ENCODE results near the gene CAMTA1. TPM values are rescaled to one million over a fixed set of nuclear protein-coding genes. Genes with fewer than 3 reads are reported as not detected.
A peak's percentile ranks its signal among the peaks of the same experiment; 100 is the strongest.
"Not testable (repeated sequence)": the region's sequence is repeated elsewhere in the genome, so short reads cannot be mapped to it uniquely, and the experiment has no call there.

The CAMTA1 gene
- total RNA-seq, 1 donor from 2014 or later: 115 TPM

DNA sequence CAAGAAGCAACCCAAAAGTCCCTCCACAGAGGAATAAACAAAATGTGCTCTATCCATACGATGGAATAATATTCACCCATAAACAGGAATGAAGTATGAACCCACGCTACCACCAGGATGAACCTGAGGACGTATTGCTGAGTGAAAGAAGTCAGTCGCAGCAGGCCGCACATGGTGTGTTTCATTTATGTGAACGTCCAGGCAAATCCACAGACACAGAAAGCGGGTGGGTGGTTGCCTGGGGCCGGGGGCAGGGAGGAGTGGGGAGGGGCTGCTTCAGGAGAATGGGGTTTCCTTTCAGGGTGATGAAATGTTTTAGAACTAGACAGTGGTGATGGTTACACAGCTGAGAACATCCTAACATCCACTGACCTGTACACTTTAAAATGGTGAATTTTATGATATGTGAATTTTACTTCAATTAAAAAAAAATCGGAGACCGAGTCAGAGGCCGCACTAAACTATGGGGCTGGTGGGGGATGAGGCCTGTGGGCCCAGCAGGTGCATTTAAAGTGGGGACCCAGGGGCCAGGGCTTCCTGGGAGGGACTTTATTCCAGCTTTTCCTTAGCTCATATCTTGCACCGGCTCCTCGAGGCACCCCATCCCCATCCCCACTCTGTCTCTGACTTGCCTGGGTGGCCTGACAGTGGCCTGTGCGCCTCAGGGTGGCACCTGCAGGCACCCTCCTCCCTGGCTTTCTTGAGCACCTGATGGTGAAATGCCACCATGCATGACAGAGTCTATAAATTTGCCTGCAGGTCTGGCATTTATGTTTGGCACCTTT, 593.3 kb downstream of the CAMTA1 start:
- DNase-seq: no peak

DNA sequence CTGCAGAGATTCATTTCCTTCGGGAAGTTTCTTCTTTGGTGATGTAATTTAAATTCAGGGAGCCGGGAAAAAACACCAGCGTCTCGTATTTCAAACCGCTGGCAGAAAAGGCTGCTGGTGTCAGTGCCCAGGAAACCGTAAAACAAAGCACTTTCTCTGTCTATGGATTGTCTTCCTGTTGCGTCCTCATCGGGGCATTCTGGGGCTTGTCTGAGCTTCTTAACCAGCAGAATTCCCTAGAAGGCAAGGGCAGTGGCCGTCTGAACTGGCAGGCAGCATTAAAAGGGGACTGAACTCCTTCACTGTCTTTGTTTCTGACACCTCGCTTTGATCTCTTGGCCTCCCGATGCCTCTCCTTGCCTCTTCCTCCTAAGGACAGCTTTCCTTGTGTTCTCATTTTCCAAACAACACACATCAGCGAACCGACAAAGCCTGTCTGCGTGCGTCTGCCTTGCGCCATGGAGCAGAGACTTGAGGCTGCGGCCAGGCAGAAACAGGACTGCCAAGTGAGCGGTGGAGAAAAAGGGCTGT, 594.3 kb downstream of the CAMTA1 start:
- no peak for DNase-seq

DNA sequence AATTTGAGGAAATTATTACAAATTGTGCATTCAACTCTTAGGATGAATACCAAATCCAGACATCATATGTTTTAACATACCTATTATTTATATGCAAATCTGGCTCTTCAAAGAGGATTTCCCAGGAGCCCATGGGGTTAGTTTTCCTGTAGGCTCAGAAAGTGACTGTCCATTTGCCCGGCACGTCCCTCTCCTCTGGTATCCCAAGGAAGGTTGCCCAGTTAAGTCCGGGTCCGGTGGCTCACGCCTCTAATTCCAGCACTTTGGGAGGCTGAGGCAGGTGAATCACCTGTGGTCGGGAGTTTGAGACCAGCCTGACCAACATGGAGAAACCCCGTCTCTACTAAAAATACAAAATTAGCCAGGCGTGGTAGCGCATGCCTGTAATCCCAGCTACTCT, 594.8 kb downstream of the CAMTA1 start:
- not testable (repeated sequence) for DNase-seq

DNA sequence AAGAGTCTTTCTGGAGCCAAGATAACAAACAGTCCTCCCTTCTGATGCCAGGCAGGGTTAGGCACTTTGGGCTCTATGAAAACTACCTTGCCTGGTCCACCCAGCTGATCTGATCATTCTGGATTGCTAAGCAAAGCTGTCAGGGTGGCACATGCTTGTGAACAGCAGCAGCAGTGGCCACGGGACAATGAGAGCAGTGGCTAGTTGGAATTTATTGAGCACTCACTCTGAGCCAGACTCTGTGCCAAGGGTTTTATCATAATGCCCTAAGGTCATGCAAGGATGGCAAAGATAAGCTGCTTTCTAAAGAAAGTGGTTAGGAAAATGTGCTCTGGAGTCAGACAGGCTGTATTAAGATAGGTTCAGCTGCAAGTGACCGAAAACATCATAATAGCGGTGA, 595.5 kb downstream of the CAMTA1 start:
- DNase-seq: no peak

DNA sequence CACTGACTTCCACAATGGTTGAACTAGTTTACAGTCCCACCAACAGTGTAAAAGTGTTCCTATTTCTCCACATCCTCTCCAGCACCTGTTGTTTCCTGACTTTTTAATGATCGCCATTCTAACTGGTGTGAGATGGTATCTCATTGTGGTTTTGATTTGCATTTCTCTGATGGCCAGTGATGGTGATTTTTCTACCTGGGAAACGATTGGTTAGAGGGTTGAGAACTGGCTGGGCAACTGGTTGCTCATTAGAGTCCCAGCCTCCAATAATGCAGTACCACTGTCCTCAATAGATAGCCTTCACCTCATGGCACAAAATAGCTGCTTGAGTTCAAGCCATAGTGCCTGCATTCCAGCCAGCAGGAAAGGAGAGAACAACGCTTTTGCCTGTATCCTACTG, 596.5 kb downstream of the CAMTA1 start:
- DNase-seq: not testable (repeated sequence)

DNA sequence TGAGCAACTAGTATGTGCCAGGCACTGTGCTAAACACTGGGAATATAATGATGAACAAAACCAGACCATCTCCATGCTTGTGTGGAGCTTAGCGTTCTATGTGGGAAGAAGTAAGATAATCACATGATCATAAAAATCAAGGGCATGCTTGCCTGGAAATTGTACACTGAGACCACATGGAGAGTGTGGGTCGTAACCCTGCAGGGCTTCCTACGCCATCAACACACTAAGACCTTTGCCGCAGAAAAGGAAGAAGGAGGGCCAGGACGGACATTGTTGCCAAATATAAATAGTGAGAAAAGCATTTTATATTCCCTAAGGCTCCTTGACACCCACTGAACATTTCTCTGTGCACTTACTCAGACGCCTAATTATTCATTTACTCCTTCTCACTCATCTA, 597.7 kb downstream of the CAMTA1 start:
- no peak for DNase-seq

DNA sequence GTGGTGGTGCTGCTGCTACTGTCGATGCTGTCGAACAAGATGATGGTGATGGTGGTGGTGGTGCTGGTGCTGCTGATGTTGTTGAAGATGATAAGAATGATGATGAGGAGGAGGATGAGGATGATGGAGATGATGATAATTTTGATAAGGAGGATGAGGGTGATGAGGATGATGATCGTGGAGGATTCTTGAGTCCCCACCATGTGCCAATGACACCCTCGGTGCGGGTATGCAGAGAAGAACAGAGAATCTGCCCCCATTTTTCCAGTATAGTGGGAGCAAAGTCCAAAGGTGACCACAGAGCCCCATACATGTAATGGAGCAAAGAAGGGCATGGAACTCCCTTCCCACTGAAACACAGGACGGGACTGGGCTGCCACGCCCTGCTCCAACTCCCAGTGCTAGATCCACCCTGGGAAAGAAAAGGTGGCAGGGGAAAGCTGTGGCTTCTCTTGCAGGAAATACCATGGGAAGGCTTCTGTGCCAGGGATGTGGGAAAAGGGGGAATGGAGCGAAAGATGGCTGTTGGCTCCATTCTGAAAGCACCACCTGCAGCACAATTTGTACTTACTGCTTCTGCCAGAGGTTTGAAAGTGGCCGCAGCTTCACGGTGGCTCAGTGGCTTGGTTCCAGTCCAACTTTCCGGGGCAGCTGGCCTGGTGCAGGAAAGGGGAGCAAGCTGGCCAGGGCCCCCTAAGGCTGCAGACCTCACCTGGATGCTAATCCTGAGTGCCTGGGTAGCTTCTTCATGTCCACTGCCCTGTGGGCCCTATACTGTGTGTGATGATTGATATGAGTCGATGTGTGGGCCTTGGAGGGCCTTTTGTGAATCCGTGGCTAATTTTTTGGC, 598.6 kb downstream of the CAMTA1 start:
- DNase-seq: no peak

DNA sequence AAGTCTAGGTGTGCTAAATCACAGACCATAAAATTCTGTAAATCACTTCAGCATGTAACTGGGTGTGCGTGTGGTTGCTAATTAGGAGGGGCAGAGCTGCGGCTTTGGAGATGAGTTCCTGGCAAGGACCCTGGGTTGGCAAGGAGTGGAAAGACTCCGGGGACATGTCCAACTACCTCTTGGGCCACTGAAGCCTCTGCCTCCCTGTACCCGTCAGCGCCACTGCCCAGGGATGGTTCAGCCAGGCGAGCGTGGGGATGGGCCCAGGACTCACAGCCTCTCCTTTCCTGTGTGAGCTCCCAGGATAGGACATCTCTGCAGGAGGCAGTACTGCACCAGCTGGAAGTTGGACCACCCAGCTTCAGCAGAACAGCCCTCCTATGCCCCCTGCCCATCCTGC, 599.4 kb downstream of the CAMTA1 start:
- DNase-seq: no peak

DNA sequence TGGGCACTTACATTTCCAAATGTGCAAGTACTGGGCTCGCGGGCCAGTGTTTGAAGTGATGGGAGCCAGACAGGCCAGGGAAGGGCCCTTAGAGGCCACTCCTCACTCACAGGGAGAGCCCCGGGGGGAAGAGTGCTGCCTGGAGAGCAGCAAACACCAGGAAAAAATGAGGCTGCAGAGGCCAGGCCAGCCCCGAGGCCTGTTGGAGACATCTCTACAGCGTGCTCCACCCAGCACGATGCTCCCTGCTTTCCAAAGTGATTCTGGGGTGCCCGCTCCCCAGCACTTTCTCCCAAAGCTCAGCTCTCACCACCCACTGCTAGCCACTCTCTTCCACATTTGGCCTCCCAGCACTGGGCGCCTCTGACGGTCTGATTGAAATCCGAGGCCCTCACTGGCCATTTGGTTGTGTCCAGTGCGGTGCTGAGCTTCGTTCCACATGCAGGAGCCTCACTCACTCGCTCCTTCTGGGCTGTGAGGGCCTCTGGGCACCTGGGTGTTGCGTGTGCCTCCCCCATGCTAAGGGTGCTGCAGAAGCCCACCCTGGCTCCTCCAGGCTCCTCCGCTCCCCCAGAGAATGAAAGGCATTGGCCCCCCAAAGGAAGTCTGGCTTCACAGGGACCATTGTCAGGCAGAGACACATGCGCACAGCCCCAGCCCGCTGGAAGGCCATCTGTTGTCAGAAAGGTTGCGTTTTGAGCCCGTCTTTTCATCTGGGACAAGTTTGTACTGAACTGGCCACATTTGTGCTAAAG, 600.4 kb downstream of the CAMTA1 start:
- no peak for DNase-seq

DNA sequence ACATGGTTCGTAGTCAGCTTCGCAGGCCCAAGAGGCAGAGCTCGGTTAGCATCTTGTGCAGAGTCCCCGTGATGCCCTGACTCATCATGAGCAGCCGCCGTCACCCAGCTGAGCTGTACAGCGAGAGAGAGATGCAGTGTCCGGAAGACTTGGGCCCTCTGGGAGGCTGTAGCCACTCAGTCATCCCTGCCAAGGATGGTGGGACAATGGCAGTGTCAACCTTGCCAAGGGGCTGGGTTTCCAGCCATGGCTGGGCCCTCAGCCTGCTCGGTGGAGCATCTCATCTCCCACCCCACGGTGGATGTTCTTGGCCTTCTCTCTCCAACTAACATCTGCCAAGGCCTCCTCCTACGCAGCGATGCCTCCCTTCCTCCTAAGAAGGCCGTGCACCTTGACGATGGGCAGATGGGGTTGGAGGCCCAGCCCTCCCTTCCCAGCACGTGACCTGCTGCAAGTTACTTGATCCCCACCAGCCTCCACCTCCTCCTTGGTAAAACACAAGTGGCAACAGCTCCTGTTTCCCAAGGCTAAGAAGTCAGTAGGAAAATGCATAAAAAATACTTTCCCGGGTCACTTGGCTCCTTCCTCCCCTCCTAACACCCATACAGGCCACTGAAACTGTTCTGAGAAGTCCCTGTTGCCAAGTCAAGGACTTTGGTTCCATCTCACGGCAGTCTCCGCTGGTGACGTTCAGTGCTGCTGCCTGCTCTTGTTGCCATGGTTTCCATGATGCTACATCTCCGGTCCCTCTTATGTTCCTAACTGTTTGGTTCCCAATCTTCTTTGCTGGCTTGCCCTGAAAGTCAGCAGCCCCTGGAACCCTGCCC, 601.2 kb downstream of the CAMTA1 start:
- DNase-seq: no peak

DNA sequence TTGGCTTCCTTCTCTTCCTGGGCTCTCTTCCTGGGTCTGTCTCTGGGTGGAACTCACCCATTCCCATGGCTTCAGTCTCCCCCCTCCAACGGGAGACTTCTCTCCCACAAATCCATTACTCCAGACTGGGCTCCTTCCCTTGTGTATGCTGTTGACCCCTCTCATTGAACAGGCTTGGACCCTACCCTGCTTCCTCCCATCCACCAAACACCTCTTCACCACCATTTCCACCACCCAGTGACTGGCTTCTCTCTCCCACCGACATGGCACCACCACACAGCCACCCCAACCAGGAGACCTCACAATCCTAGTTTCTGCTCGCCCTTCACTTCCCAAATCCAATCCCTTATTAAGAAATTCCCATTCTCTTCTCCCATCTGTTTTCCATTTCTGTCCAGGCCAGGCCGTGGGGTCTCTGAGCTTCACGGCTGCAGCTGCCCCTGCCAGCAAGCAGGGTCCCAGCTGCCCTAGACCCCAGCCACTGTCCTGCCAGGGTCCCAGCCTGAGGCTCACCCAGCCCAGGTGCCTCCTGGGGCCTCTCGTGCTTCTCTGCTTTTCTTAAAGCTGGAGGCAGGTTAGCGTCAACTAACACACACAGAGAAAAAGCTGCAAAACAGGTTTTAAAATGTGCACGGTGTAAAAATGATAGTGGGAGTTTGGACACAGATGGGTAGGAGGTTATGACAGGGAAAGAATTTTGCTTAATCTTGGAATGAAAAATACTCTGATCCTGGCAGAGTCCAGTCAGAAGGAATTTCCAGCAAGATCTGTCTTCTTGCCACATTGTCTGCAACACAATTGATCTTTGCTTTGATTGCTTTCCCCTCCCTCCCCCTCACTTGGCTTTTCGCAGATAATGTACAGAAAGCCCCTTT, 602.0 kb downstream of the CAMTA1 start:
- DNase-seq: no peak

DNA sequence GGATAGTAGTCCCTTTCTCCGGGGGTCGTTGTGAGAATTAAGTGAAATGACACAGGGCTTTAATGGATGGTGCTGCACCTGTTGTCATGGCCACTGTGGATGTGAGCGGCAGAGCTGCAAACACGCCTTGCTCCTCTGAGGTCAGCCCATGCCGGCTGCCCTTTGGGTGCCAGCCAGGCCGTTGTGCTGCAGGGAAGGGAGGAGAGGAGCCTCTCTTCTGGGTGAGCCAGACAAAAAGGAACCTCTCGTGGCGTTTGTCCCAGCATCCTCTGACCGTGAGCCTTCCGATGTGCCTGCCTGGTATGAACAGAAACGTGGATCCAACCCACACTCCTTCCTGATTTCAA, 602.9 kb downstream of the CAMTA1 start:
- no peak for DNase-seq

DNA sequence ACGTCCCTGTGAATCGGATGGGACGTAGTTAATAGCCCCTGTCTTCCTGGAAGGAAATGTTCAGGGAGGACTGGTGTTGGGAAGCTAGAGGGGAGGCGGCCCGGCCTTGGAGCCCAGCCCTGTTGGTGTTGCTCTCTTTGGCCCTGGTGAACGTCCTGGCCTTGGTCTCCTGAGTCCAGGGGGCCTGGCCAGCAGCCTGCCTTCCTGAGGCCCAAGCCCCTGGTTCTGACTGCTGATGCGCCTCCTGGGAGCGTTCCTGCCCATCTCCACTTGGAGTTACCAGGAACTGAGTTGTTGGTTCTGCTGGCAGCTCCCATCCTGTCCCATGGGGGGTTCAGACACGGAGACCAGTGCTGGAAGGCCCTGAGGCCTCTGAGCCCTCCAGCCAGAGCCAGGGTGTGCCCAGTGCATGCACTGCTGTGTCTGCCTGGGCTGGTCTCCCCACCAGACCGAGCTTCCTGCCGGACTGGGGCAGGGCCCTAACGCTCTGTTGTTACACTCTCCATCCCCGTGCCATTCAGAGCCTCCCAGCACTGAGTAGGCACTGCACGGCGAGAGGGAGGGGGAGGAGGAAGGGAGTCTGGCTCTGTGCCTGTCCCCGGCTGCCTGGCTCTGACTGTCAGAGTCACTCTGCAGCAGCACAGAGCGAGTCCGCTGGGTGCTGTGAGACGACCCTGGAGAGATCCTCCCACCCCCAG, 603.4 kb downstream of the CAMTA1 start:
- peak; percentile 73 for DNase-seq

DNA sequence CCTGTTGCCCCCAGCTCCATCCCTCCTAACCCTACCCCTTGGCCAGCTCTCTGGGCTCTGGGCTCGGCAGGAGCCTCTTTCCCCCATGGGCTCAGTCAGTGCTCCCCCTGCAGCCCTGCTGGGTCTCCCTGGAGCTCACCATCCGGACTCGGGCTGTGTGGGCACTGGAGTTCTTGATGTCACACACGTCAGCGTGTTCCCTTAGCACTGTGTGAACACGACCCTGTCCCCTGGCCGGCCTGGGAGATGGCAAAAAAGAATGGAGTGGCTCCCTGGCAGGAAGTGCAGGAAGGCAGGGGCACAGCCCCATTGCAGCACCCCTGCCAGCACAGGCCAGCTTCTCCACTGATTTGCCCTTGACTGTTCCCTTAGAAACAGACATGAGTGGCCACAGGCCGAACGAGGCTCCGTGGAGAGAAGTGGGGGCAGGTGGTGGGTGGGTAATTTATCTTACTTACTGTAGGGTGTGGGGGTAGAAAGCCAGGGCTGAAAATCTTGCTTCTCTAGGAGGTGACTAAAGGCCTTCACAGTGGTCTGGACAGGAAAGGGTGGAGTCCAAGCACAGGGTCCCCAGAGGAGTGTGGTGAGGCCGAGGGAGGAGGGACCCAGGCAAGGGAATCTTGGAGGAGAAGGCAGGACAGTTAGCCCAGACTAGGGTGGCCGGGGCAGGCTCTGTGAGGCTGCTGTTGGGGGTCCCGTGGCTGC, 604.1 kb downstream of the CAMTA1 start:
- no peak for DNase-seq

DNA sequence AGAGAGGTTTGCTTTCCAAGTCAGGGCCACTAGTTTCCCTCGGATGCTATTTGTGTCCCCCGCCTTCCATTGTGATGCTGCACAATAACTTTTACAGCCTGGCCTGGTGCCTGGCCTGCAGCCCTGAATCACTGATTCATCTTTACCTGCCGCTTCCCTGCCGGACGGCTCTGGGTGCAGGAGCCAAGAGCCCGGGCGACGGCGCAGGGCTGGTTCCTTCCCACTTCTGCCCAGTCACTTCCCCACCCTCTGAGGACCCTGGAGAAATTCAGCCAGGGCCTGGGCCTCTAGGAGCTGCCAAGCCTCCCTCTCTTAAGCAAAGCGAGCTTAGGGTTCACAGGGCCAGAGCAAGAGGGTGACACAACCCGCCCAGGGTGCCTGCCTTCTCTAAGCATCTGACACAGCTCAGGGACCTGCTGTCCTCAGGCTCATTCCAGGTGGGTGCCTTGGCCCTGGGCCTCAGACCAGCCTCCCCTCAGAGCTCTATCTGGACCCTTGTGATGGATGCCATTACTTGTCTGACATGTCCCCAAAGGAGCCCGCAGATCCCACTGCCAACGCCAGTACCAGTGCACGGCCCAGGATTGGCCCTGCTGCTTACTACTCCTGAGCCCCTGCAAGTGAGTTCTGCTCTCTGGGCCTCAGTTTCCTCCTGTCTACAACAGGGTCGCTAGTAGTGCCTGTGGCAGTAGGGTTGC, 604.8 kb downstream of the CAMTA1 start:
- no peak for DNase-seq

DNA sequence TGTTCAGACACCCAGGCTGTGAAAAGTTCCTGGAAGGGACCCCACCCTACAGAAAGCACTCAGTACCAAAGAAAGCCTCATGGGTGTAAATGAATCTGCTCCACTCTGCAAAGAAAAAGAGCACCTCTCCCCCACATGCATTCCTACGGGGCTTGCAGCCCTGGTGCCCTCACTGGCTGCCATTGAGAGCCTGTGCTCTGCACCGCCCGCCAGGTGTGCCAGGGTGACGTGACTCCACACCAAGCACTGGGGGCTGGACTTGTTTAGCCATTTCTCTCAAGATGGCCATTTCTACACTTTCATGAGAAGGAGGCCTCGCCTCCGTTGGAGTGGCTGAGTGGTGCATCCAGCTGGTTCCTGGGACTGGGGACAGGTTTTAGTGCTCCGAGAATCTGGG, 605.3 kb downstream of the CAMTA1 start:
- DNase-seq: no peak

DNA sequence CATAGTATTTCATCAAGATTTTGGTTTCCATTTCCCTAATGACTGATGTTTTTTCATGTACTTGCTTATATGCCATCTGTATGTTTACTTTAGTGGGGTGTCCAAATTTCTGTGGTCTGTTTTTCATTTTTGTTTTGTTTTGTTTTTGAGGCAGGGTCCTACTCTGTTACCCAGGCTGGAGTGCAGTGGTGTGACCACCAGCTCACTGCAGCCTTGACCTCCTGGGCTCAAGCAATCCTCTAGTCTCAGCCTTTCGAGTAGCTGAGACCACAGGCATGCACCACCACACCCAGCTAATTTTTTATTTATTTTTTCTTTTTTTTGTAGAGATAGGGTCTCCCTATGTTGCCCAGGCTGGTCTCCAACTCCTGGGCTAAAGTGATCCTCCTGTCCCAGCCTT, 607.9 kb downstream of the CAMTA1 start:
- no peak for DNase-seq

DNA sequence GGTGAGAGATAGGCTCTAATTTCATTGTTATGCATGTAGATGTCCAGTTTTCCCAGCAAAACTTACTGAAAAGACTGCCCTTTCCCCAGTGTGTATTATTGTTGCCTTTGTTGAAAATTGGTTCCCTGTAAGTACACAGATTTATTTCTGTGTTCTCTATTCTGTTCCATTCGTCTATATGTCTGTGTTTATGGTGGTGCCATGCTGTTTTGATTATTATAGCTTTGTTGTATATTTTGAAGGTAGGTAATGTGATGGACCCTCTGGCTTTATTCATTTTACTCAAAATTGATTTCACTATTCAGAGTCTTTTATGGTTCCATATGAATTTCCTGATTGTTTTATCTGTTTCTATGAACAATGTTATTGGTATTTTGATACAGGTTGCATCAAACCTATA, 610.0 kb downstream of the CAMTA1 start:
- no peak for DNase-seq

DNA sequence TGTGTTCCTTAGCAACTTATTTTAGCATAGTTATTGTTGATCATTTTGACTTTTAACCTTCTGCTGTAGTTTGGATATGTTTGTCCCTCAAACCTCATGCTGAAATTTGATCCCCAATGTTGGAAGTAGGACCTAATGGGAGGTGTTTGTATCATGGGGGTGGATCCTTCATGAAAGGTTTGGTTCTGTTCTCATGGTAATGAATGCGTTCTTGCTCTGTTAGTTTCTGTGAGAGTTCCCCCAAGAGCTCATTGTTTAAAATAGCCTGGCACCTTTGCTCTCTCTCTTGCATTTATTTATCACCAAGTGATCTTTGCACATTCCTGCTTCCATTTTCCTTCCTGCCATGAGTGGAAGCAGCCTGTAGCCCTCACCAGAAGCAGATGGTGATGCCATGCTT, 613.7 kb downstream of the CAMTA1 start:
- no peak for DNase-seq

Data from occipital lobe (tissue), 2 donors.